ENCODE results near the gene B4GALNT2. TPM values are rescaled to one million over a fixed set of nuclear protein-coding genes. Genes with fewer than 3 reads are reported as not detected.
"Not testable (repeated sequence)": the region's sequence is repeated elsewhere in the genome, so short reads cannot be mapped to it uniquely, and the experiment has no call there.

Gene B4GALNT2, protein sequence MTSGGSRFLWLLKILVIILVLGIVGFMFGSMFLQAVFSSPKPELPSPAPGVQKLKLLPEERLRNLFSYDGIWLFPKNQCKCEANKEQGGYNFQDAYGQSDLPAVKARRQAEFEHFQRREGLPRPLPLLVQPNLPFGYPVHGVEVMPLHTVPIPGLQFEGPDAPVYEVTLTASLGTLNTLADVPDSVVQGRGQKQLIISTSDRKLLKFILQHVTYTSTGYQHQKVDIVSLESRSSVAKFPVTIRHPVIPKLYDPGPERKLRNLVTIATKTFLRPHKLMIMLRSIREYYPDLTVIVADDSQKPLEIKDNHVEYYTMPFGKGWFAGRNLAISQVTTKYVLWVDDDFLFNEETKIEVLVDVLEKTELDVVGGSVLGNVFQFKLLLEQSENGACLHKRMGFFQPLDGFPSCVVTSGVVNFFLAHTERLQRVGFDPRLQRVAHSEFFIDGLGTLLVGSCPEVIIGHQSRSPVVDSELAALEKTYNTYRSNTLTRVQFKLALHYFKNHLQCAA
- total RNA-seq = under 1 TPM; 0.13 to 0.15 TPM
- polyA plus RNA-seq = not detected
- long read RNA-seq, donor 1 = 0 reads
- long read RNA-seq, donor 2 = 0 reads

DNA sequence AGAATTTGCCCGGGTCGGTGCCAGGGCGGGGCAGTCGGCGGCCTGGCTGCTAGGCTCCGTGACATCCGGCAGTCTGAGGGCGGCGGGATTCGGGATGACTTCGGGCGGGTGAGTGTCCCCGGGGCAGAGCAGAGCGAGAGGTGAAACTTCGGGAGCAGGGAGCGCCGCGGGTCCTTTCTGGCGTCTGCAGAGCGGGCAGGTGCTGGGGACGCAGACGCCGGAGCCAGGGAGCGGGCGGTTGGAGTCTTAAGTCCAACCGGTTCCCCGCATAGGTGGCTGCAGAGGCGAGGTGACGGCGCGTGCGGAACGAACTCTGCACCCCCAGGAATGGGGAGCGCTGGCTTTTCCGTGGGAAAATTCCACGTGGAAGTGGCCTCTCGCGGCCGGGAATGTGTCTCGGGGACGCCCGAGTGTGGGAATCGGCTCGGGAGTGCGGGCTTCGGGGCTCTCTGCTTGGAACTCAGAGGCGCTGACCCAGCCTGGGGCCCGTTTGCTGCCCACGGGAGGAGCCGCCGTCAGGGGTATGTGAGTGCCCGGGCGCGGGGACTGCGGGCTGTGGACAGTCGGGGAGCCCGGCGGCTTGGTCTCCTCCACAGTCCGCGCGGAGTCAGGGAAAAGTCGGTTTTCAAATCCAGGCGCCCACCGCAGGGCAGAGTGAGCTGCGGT lies at the start of gene B4GALNT2:
TSS of gene B4GALNT2 (plus strand) at position 71 of the 666 bp plus-strand sequence. CDS start at position 95, 24 bp downstream.
- peaks cover 11% of the 10 kb centered on the region for H3K9me3 ChIP-seq (ENCODE audit: control insufficient read depth, low read length)
- H3K36me3 ChIP-seq (ENCODE audit: control insufficient read depth in 1 of 2, insufficient read depth in 2 of 2, low read length in 1 of 2) = no peaks in the 10 kb centered on the region
- no peak within 1 kb of the TSS for H3K4me3 ChIP-seq (ENCODE audit: low read length in 2 of 2)
- 3% methylated on average over 58 to 65 of the region's 65 CpGs for WGBS, 2 donors
- no peak within 1 kb of the TSS for H3K27ac ChIP-seq (ENCODE audit: low read depth in 1 of 2, low read length in 2 of 2)
- intact Hi-C loops (cut with DNase I) = no loop called here
- no peak for DNase-seq
- ATAC-seq (ENCODE audit: low FRiP score) = no peak
- no peaks in the 10 kb centered on the region for H3K4me1 ChIP-seq (ENCODE audit: control insufficient read depth in 1 of 2, insufficient read depth in 2 of 2, low read length in 2 of 2)
- H3K27me3 ChIP-seq (ENCODE audit: control insufficient read depth in 1 of 2, insufficient read depth in 2 of 2, low read length in 1 of 2) = peaks cover 0 to 3% of the 10 kb centered on the region in 2 donors

DNA sequence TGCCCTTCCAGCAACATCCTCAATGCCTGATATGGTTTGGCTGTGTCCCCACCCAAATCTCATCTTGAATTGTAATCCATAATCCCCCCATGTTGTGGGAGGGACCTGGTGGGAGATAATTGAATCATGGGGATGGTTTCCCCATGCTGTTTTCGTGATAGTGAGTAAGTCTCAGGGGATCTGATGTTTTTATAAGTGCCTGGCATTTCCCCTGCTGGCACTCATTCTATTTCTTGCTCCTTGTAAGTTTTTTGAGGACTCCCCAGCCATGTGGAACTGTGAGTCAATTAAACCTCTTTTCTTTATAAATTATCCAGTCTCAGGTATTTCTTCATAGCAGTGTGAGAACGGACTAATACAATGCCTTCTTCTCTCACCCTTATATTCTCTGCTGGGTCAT lies 47.5 kb upstream of the B4GALNT2 start:
- DNase-seq; H3K27ac ChIP-seq (ENCODE audit: low read depth in 1 of 2, low read length in 2 of 2); H3K9me3 ChIP-seq (ENCODE audit: control insufficient read depth, low read length); H3K4me1 ChIP-seq (ENCODE audit: control insufficient read depth in 1 of 2, insufficient read depth in 2 of 2, low read length in 2 of 2); H3K27me3 ChIP-seq (ENCODE audit: control insufficient read depth in 1 of 2, insufficient read depth in 2 of 2, low read length in 1 of 2); intact Hi-C loops (cut with DNase I); ATAC-seq (ENCODE audit: low FRiP score); H3K4me3 ChIP-seq (ENCODE audit: low read length in 2 of 2); H3K36me3 ChIP-seq (ENCODE audit: control insufficient read depth in 1 of 2, insufficient read depth in 2 of 2, low read length in 1 of 2): not testable (repeated sequence)
- WGBS, 2 donors = 29 to 36% methylated on average over 2 of the region's 2 CpGs

DNA sequence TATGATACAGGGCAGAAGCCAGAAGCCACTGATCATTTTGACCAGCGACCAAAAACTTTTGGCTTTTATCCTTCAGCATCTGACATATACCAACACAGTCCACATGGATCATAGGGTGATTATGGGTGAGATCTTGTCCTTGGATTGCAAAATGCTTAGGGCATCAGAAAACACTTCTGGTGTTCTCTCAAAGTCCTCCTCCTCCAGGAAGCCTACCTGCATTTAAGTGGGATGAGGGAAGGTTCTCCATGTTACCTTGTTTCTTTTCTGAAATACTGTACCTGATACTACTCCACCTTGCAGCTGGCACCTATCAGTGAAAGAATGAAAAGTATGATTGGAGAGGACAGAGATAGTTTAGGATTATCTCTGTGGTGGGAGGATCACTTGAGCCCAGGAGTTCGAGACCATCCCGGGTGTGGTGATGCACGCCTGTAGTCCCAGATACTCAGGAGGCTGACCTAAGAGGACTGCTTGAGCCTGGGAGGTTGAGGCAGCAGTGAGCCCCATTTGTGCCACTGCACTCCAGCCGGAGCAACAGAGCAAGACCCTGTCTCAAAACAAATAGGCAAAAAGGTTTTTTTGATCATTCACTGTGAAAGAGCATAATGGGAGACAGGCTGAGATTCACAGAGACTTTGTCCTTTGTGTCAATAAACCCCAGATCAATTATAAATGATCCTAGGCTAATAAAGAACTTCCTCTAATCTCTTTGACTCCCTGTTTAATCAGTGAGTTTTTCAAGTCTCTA lies 46.8 kb upstream of the B4GALNT2 start:
- ATAC-seq (ENCODE audit: low FRiP score) (no peak), DNase-seq (no peak)
- no peak overlapping the region for H3K4me3 ChIP-seq (ENCODE audit: low read length in 2 of 2)
- H3K27ac ChIP-seq (ENCODE audit: low read depth in 1 of 2, low read length in 2 of 2) = no peak overlapping the region
- intact Hi-C loops (cut with DNase I) = no loop called here
- no peaks in the 10 kb centered on the region for H3K27me3 ChIP-seq (ENCODE audit: control insufficient read depth in 1 of 2, insufficient read depth in 2 of 2, low read length in 1 of 2)
- H3K4me1 ChIP-seq (ENCODE audit: control insufficient read depth in 1 of 2, insufficient read depth in 2 of 2, low read length in 2 of 2) = no peaks in the 10 kb centered on the region
- H3K36me3 ChIP-seq (ENCODE audit: control insufficient read depth in 1 of 2, insufficient read depth in 2 of 2, low read length in 1 of 2) = no peaks in the 10 kb centered on the region
- 83 to 84% methylated on average over 5 of the region's 5 CpGs for WGBS, 2 donors
- H3K9me3 ChIP-seq (ENCODE audit: control insufficient read depth, low read length) = no peaks in the 10 kb centered on the region

DNA sequence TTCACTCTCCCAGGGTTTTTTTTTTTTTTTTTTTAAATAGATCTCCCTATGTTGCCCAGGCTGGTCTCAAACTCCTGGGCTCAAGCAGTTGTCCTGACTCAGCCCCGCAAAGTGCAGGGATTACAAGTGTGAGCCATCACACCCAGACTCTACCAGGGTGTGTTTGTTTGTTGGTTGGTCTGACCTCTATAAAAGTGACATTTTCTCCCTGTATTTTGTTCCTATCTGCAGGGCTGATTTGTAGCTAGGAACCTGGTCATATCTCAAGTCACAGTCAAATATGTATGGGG lies 46.3 kb upstream of the B4GALNT2 start:
- Histone ChIP-seq H3K4me1 (ENCODE audit: control insufficient read depth in 1 of 2, insufficient read depth in 2 of 2, low read length in 2 of 2) (no peaks in the 10 kb centered on the region), H3K27ac (ENCODE audit: low read depth in 1 of 2, low read length in 2 of 2) (no peak overlapping the region), H3K9me3 (ENCODE audit: control insufficient read depth, low read length) (no peaks in the 10 kb centered on the region), H3K36me3 (ENCODE audit: control insufficient read depth in 1 of 2, insufficient read depth in 2 of 2, low read length in 1 of 2) (no peaks in the 10 kb centered on the region), H3K27me3 (ENCODE audit: control insufficient read depth in 1 of 2, insufficient read depth in 2 of 2, low read length in 1 of 2) (no peaks in the 10 kb centered on the region), H3K4me3 (ENCODE audit: low read length in 2 of 2) (no peak overlapping the region)
- WGBS, 2 donors = 41 to 44% methylated on average over 1 of the region's 1 CpG
- DNase-seq (no peak), ATAC-seq (ENCODE audit: low FRiP score) (no peak)
- intact Hi-C loops (cut with DNase I) = no loop called here

DNA sequence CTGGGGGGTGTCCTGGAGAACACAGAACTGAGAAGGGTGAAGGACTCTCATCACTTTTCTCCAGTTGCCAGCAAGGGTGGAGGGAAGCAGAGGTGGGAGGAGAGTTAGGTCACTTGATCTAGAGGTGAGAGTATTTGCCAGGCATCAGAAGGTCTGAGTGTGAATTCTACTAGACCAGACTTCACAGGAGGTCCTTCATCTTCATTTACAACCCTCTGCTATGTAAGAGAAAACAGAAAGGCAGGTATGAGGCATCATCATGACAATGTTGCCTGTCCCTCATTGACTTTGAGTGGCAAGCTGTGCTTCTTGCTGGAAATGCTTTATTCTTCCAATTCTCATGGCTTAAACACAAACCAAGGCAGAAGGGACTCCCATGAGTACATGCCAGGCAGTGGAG lies 45.9 kb upstream of the B4GALNT2 start:
- no peak for DNase-seq
- Histone ChIP-seq H3K9me3 (ENCODE audit: control insufficient read depth, low read length) (no peaks in the 10 kb centered on the region), H3K27ac (ENCODE audit: low read depth in 1 of 2, low read length in 2 of 2) (no peak overlapping the region), H3K27me3 (ENCODE audit: control insufficient read depth in 1 of 2, insufficient read depth in 2 of 2, low read length in 1 of 2) (no peaks in the 10 kb centered on the region), H3K36me3 (ENCODE audit: control insufficient read depth in 1 of 2, insufficient read depth in 2 of 2, low read length in 1 of 2) (no peaks in the 10 kb centered on the region), H3K4me1 (ENCODE audit: control insufficient read depth in 1 of 2, insufficient read depth in 2 of 2, low read length in 2 of 2) (no peaks in the 10 kb centered on the region), H3K4me3 (ENCODE audit: low read length in 2 of 2) (no peak overlapping the region)
- ATAC-seq (ENCODE audit: low FRiP score) = no peak
- intact Hi-C loops (cut with DNase I) = no loop called here

DNA sequence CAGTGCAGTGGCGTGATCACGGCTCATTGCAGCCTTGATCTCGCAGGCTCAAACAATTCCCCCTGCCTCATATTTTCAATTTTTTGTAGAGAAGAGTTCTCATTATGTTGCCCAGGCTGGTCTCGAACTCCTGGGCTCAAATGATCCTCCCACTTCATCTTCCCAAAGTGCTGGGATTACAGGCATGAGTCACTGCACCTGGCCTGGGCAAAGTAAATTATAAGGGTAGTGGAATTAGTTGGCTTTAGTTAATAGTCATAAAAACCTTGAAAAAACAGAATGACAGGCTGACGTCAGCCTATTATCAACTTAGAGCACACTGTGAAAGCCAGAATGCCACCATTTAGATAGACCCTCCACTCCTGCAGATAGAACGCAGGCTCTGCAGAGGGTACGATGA lies 43.5 kb upstream of the B4GALNT2 start:
- H3K4me3 ChIP-seq (ENCODE audit: low read length in 2 of 2) = no peak overlapping the region
- no peaks in the 10 kb centered on the region for H3K4me1 ChIP-seq (ENCODE audit: control insufficient read depth in 1 of 2, insufficient read depth in 2 of 2, low read length in 2 of 2)
- 86 to 87% methylated on average over 7 of the region's 7 CpGs for WGBS, 2 donors
- DNase-seq (no peak), ATAC-seq (ENCODE audit: low FRiP score) (no peak)
- H3K36me3 ChIP-seq (ENCODE audit: control insufficient read depth in 1 of 2, insufficient read depth in 2 of 2, low read length in 1 of 2) = no peaks in the 10 kb centered on the region
- no peaks in the 10 kb centered on the region for H3K9me3 ChIP-seq (ENCODE audit: control insufficient read depth, low read length)
- no peak overlapping the region for H3K27ac ChIP-seq (ENCODE audit: low read depth in 1 of 2, low read length in 2 of 2)
- intact Hi-C loops (cut with DNase I) = no loop called here
- no peaks in the 10 kb centered on the region for H3K27me3 ChIP-seq (ENCODE audit: control insufficient read depth in 1 of 2, insufficient read depth in 2 of 2, low read length in 1 of 2)

DNA sequence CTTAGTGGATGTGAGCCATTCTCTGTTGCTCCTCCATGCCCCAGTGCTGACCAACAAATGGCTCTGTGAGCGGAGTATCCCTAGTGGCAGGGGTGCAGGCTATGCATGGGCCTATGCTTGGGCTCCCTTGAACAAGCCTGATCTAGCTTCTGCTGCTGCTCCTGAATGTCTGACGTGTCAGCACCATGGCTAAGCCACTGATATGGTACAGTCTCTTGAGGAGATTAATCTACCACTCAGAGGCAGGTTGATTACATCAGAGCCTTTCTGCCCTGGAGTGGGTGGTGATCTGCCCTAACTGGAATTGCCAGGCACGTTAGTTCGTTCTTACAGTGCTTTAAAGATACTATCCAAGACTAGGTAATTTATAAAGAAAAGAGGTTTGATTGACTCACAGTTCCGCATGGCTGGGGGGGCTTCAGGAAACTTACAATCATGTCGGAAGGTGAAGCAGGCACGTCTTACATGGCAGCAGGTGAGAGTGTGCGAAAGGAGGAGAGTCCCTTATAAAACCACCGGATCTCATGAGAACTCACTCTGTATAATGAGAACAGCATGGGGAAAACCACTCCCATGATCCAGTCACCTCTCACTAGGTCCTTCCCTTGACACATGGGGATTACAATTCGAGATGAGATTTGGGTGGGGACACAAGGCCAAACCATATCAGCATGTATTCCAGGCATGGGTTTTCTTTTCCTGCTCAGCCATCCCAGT lies 41.5 kb upstream of the B4GALNT2 start:
- Histone ChIP-seq H3K4me1 (ENCODE audit: control insufficient read depth in 1 of 2, insufficient read depth in 2 of 2, low read length in 2 of 2) (no peaks in the 10 kb centered on the region), H3K9me3 (ENCODE audit: control insufficient read depth, low read length) (no peaks in the 10 kb centered on the region), H3K36me3 (ENCODE audit: control insufficient read depth in 1 of 2, insufficient read depth in 2 of 2, low read length in 1 of 2) (no peaks in the 10 kb centered on the region), H3K27me3 (ENCODE audit: control insufficient read depth in 1 of 2, insufficient read depth in 2 of 2, low read length in 1 of 2) (no peaks in the 10 kb centered on the region), H3K27ac (ENCODE audit: low read depth in 1 of 2, low read length in 2 of 2) (no peak overlapping the region), H3K4me3 (ENCODE audit: low read length in 2 of 2) (no peak overlapping the region)
- no peak for ATAC-seq (ENCODE audit: low FRiP score)
- no peak for DNase-seq
- intact Hi-C loops (cut with DNase I) = no loop called here
- WGBS, 2 donors = 76 to 88% methylated on average over 10 of the region's 10 CpGs

DNA sequence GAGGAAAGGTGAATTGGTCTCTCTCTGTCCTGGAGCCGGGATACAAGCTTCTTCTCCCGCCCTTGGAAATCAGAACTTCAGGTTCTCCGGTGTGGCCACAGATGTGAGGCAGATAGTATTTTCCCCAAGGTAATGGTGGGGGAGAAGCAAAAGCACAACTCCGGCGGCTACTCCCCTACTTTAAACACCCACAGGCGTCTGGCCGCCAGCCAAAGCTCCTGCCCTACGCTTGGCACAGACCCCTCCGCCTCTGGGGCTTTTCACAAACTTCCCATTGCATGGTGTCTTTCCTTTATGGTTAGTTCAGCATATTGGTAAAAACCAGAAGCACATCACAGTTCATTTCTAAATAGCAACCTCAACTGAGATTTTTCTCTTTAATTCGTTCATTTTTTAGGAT lies 39.4 kb upstream of the B4GALNT2 start:
- no peaks in the 10 kb centered on the region for H3K27me3 ChIP-seq (ENCODE audit: control insufficient read depth in 1 of 2, insufficient read depth in 2 of 2, low read length in 1 of 2)
- DNase-seq (no peak), ATAC-seq (ENCODE audit: low FRiP score) (no peak)
- WGBS, 2 donors = 52 to 58% methylated on average over 10 of the region's 10 CpGs
- no peaks in the 10 kb centered on the region for H3K4me1 ChIP-seq (ENCODE audit: control insufficient read depth in 1 of 2, insufficient read depth in 2 of 2, low read length in 2 of 2)
- H3K27ac ChIP-seq (ENCODE audit: low read depth in 1 of 2, low read length in 2 of 2) = no peak overlapping the region
- no peaks in the 10 kb centered on the region for H3K9me3 ChIP-seq (ENCODE audit: control insufficient read depth, low read length)
- H3K36me3 ChIP-seq (ENCODE audit: control insufficient read depth in 1 of 2, insufficient read depth in 2 of 2, low read length in 1 of 2) = no peaks in the 10 kb centered on the region
- intact Hi-C loops (cut with DNase I) = no loop called here
- H3K4me3 ChIP-seq (ENCODE audit: low read length in 2 of 2) = no peak overlapping the region

Data from aorta (tissue), 5 donors.